PFSK-1 (cell line): ENCODE data around the gene LAMA1.

ENCODE experiments used
- POLR2AphosphoS5 ChIP-seq: IDR thresholded peaks from 2 replicates; pipeline ENCODE4 v1.6.1; 2012; ENCODE audit warnings: low read depth, mild to moderate bottlenecking, control low read depth, low read length, moderate library complexity
- SIN3A ChIP-seq: IDR thresholded peaks from 2 replicates; pipeline ENCODE4 v1.6.1; 2012; ENCODE audit warnings: mild to moderate bottlenecking, low read length, moderate library complexity, borderline replicate concordance; ENCODE audit not compliant: insufficient read depth

- TF ChIP-seq POLR2AphosphoS5 (no peak), SIN3A (no peak)
These were observed 40.2 kb upstream of the LAMA1 start for GRCh38 chr18:7157760-7158159.
